ENCODE data around the gene FLAD1. TPM values are rescaled to one million over a fixed set of nuclear protein-coding genes. Genes with fewer than 3 reads are reported as not detected.

Gene FLAD1
- total and polyA plus RNA-seq, 2 donors (not counting 3 experiments of a cell fraction or from before 2014, with no cell fraction given) = 42.2 to 59.1 TPM

- no peak overlapping the region for H3K27ac ChIP-seq (ENCODE audit: insufficient read depth, low read depth, low read length)
- peak overlapping the region in 1 of 3 experiments; percentile 94 for H3K4me3 ChIP-seq (replicated peaks in 1 of 3; ENCODE audit: insufficient read depth in 1 of 3, low read depth in 1 of 3, low read length in 3 of 3)
- no peak overlapping the region for H3K9ac ChIP-seq (replicated peaks; ENCODE audit: extremely low read depth, insufficient read depth, low read length)
- peaks cover 23% of the 10 kb centered on the region for H3K4me1 ChIP-seq (ENCODE audit: control insufficient read depth, extremely low read depth, insufficient read depth, low read length)
- TF ChIP-seq POLR2A (IDR thresholded peaks at IDR 0.05; ENCODE audit: low read depth, low read length) = no peak
- TF ChIP-seq GATA2 (IDR thresholded peaks at IDR 0.05; ENCODE audit: insufficient read depth, insufficient read length, low read depth, low read length) = no peak
- no peak for TF ChIP-seq POLR2AphosphoS5 (IDR thresholded peaks at IDR 0.05; ENCODE audit: insufficient read depth, low read depth, low read length)
- TF ChIP-seq FOS (IDR thresholded peaks at IDR 0.05; ENCODE audit: borderline replicate concordance, insufficient read depth, low read length) = no peak
- no peak for TF ChIP-seq MAX (IDR thresholded peaks at IDR 0.05; ENCODE audit: insufficient read depth, insufficient read length)
- TF ChIP-seq EZH2 (IDR thresholded peaks at IDR 0.05; ENCODE audit: borderline replicate concordance, low read depth, low read length, severe bottlenecking) = no peak
- no peak for TF ChIP-seq JUN (IDR thresholded peaks at IDR 0.05; ENCODE audit: borderline replicate concordance, insufficient read depth, insufficient read length, low read depth)
- TF ChIP-seq, protein P1, sequence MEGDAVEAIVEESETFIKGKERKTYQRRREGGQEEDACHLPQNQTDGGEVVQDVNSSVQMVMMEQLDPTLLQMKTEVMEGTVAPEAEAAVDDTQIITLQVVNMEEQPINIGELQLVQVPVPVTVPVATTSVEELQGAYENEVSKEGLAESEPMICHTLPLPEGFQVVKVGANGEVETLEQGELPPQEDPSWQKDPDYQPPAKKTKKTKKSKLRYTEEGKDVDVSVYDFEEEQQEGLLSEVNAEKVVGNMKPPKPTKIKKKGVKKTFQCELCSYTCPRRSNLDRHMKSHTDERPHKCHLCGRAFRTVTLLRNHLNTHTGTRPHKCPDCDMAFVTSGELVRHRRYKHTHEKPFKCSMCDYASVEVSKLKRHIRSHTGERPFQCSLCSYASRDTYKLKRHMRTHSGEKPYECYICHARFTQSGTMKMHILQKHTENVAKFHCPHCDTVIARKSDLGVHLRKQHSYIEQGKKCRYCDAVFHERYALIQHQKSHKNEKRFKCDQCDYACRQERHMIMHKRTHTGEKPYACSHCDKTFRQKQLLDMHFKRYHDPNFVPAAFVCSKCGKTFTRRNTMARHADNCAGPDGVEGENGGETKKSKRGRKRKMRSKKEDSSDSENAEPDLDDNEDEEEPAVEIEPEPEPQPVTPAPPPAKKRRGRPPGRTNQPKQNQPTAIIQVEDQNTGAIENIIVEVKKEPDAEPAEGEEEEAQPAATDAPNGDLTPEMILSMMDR (IDR thresholded peaks at IDR 0.05; ENCODE audit: extremely low read depth in 1 of 2, insufficient read depth in 1 of 2, low read depth in 1 of 2, low read length in 2 of 2) = no peak
- TF ChIP-seq MYC (IDR thresholded peaks at IDR 0.05; ENCODE audit: low read depth, low read length) = no peak
- ChIA-PET CTCF (interaction anchor here (1.3 to 6.5 kb wide), 8 partner anchors 14 to 63 kb away, joined by 3 to 87 read pairs (median 12); partner anchors contain the start of genes ADAM15, CKS1B, PMVK and PYGO2), POLR2A (no interaction called here)
- no peaks in the 10 kb centered on the region for H3K9me1 ChIP-seq (replicated peaks; ENCODE audit: control insufficient read depth, extremely low read depth, insufficient read depth, low read length)
- peak overlapping the region; percentile 38 for H3K4me2 ChIP-seq (ENCODE audit: insufficient read depth, low read length)
- no peaks in the 10 kb centered on the region for H4K20me1 ChIP-seq (replicated peaks; ENCODE audit: control insufficient read depth, extremely low read depth, insufficient read depth, low read length)
- DNase-seq (ENCODE audit: low read depth, low spot score) (no peak), FAIRE-seq (peak; percentile 12)
- intact Hi-C loops (cut with micrococcal nuclease) = loop anchor here (5.0 kb wide), 1 partner anchor 443 kb away; the partner anchor contains the start of gene UBE2Q1
- H3K36me3 ChIP-seq (ENCODE audit: control insufficient read depth in 2 of 2, extremely low read depth in 1 of 2, insufficient read depth in 2 of 2, low read length in 2 of 2) = no peaks in the 10 kb centered on the region
- BruUV-seq (replicated peaks) = no TSS peak
- H2AFZ ChIP-seq (ENCODE audit: low read depth, low read length) = peak overlapping the region; percentile 39
- dilution Hi-C loops (cut with MboI; ENCODE audit: extremely low pct_ligation_motif_present, low sequenced_read_pairs) = no loop called here
- H3K27me3 ChIP-seq (ENCODE audit: control insufficient read depth in 2 of 2, insufficient read depth in 2 of 2, low read length in 2 of 2) = no peaks in the 10 kb centered on the region
- H3K9me3 ChIP-seq (replicated peaks; ENCODE audit: control insufficient read depth, insufficient read depth, low read length) = no peaks in the 10 kb centered on the region
- H3K79me2 ChIP-seq (ENCODE audit: control insufficient read depth, insufficient read depth, low read length) = peaks cover 9% of the 10 kb centered on the region
These were observed 17.2 kb downstream of the FLAD1 start for GRCh38 chr1:155000411-155000725.
